Natural killer cell (primary cell): ENCODE results near the gene GULP1. TPM values are rescaled to one million over a fixed set of nuclear protein-coding genes. Genes with fewer than 3 reads are reported as not detected.

ENCODE experiments used
- ATAC-seq, 3 donors: fragments of 150-1000 bp in 2 of 3; fragments of 200-7000 bp in 1 of 3; cut with Tn5 transposase; 1 replicate in 1 of 3; 2 replicates in 2 of 3; pipeline ENCODE4 v1.10.0; 2021; ENCODE audit warnings: mild to moderate bottlenecking in 2 of 3, moderate library complexity in 2 of 3
- DNase-seq, 2 donors: peaks; one replicate each; pipeline versions ENCODE4 v3.0.0 to v3.0.0-alpha.2; 2013 to 2021; ENCODE audit warnings: mixed read lengths in 1 of 2
- H3K27ac ChIP-seq: one replicate; pipeline ENCODE4 v1.5.1; 2013; ENCODE audit warnings: mild to moderate bottlenecking, low read length
- H3K27me3 ChIP-seq: one replicate; pipeline ENCODE4 v1.6.1; 2013; ENCODE audit warnings: low read length; ENCODE audit not compliant: control insufficient read depth, insufficient read depth
- H3K36me3 ChIP-seq: one replicate; pipeline ENCODE4 v1.6.1; 2013; ENCODE audit warnings: low read length; ENCODE audit not compliant: control insufficient read depth, insufficient read depth
- H3K4me1 ChIP-seq: one replicate; pipeline ENCODE4 v1.6.1; 2013; ENCODE audit warnings: low read length; ENCODE audit not compliant: control insufficient read depth, insufficient read depth
- H3K4me3 ChIP-seq: one replicate; pipeline ENCODE4 v1.5.1; 2013; ENCODE audit warnings: low read length
- H3K9me3 ChIP-seq: one replicate; pipeline ENCODE4 v1.6.1; 2013; ENCODE audit warnings: low read length; ENCODE audit not compliant: control insufficient read depth, insufficient read depth
- H3K27ac Mint-ChIP-seq, 2 donors: one replicate each; pipeline ENCODE4 v1.8.0; 2022; ENCODE audit warnings: mild to moderate bottlenecking in 2 of 2, mixed read lengths in 2 of 2, moderate library complexity in 1 of 2
- H3K27me3 Mint-ChIP-seq, 2 donors: one replicate each; pipeline ENCODE4 v1.8.0; 2022; ENCODE audit warnings: low read depth in 2 of 2, mixed read lengths in 2 of 2
- H3K36me3 Mint-ChIP-seq: one replicate; pipeline ENCODE4 v1.8.0; 2022; ENCODE audit warnings: mixed read lengths
- H3K4me1 Mint-ChIP-seq, 2 donors: one replicate each; pipeline ENCODE4 v1.8.0; 2022; ENCODE audit warnings: mixed read lengths in 2 of 2
- H3K4me3 Mint-ChIP-seq: one replicate; pipeline ENCODE4 v1.8.0; 2022; ENCODE audit warnings: mild to moderate bottlenecking, moderate library complexity, mixed read lengths
- H3K9me3 Mint-ChIP-seq, 2 donors: one replicate each; pipeline ENCODE4 v1.8.0; 2022; ENCODE audit warnings: mixed read lengths in 2 of 2
- CTCF ChIP-seq: fragments of 200-600 bp; IDR thresholded peaks from one replicate; pipeline ENCODE4 v1.8.0; 2022; ENCODE audit warnings: antibody characterized with exemption
- WGBS: methylation state at CpG from one replicate; pipeline ENCODE4 v1.1.7; 2013; ENCODE audit warnings: missing lambda C conversion rate; ENCODE audit not compliant: insufficient coverage; 5-methylcytosine and 5-hydroxymethylcytosine counted together
- intact Hi-C: fragments of 100-400 bp; cut with micrococcal nuclease; formaldehyde crosslinking; loops from one replicate; pipeline ENCODE4 v1.14.2; 2022
- total RNA-seq, 4 donors: library from RNA; stranded (reverse); fragments of 120-200 nt in 1 of 4; gene quantifications; one replicate each; pipeline versions ENCODE4 v1.2.3 to v1.2.4, GENCODE V29; 2013 to 2022

Gene GULP1
- total RNA-seq, 3 donors from 2014 or later (not counting 1 experiment from before 2014, with no cell fraction given), result not detected

- DNase-seq (no peak), ATAC-seq (no peak)
- H3K4me3 Mint-ChIP-seq, result no peak overlapping the region
- H3K27me3 ChIP-seq, result no peaks in the 10 kb centered on the region
- intact Hi-C loops, result no loop called here
- H3K9me3 ChIP-seq, result no peaks in the 10 kb centered on the region
- H3K27ac ChIP-seq, result no peak overlapping the region
- no peak for TF ChIP-seq CTCF
- no peaks in the 10 kb centered on the region for H3K36me3 Mint-ChIP-seq
- H3K4me1 ChIP-seq, result no peaks in the 10 kb centered on the region
- H3K9me3 Mint-ChIP-seq, result peaks cover 12 to 15% of the 10 kb centered on the region in 2 donors
- 100% methylated on average over 1 of the region's 1 CpG for WGBS
- no peak overlapping the region for H3K4me3 ChIP-seq
- no peaks in the 10 kb centered on the region for H3K27me3 Mint-ChIP-seq
- H3K36me3 ChIP-seq, result no peaks in the 10 kb centered on the region
- H3K4me1 Mint-ChIP-seq, result no peaks in the 10 kb centered on the region
- no peak overlapping the region for H3K27ac Mint-ChIP-seq
Measured at GRCh38 chr2:188441288-188441947, 149.7 kb downstream of the GULP1 start.

DNA sequence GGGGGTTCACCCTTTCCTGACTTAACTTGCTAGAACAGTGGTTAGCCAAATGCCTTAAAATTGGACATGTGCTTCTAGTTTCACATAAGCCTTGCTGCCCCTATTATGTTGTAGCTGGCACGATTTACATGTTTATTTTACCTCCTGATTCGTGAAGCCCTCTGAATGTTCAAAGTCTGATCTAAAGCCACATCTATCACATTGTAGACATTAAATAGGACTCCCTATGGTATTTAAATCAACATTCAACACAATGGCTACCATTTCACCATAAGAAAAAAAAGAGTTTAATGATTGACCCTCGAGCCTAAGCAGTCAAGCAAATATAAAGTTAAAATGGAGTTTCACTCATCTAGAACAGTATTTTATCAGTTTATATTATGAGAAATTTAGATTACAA is 151.5 kb downstream of the GULP1 start:
- no peaks in the 10 kb centered on the region for H3K36me3 ChIP-seq
- Mint-ChIP-seq H3K4me1 (no peaks in the 10 kb centered on the region), H3K4me3 (no peak overlapping the region), H3K27me3 (no peaks in the 10 kb centered on the region), H3K36me3 (no peaks in the 10 kb centered on the region), H3K9me3 (peaks cover 13 to 18% of the 10 kb centered on the region in 2 donors), H3K27ac (no peak overlapping the region)
- no peak overlapping the region for H3K27ac ChIP-seq
- ATAC-seq, result no peak
- H3K4me1 ChIP-seq, result no peaks in the 10 kb centered on the region
- no peaks in the 10 kb centered on the region for H3K27me3 ChIP-seq
- TF ChIP-seq CTCF, result no peak
- WGBS, result 82% methylated on average over 2 of the region's 3 CpGs
- H3K4me3 ChIP-seq, result no peak overlapping the region
- H3K9me3 ChIP-seq, result no peaks in the 10 kb centered on the region
- intact Hi-C loops, result no loop called here
- no peak for DNase-seq

- H3K4me1 Mint-ChIP-seq, result no peaks in the 10 kb centered on the region
- Histone ChIP-seq H3K27me3 (no peaks in the 10 kb centered on the region), H3K4me1 (no peaks in the 10 kb centered on the region), H3K4me3 (no peak overlapping the region), H3K9me3 (no peaks in the 10 kb centered on the region), H3K27ac (no peak overlapping the region), H3K36me3 (no peaks in the 10 kb centered on the region)
- H3K27me3 Mint-ChIP-seq, result no peaks in the 10 kb centered on the region
- WGBS, result 87% methylated on average over 3 of the region's 3 CpGs
- H3K4me3 Mint-ChIP-seq, result no peak overlapping the region
- DNase-seq (no peak), ATAC-seq (no peak)
- H3K36me3 Mint-ChIP-seq, result no peaks in the 10 kb centered on the region
- no peak for TF ChIP-seq CTCF
- H3K9me3 Mint-ChIP-seq, result peaks cover 15 to 19% of the 10 kb centered on the region in 2 donors
- no peak overlapping the region for H3K27ac Mint-ChIP-seq
- intact Hi-C loops, result no loop called here
Measured at GRCh38 chr2:188444106-188444835, 152.6 kb downstream of the GULP1 start.
